Esophagus muscularis mucosa (tissue), 4 donors: ENCODE data around the gene CD99L2. TPM values are rescaled to one million over a fixed set of nuclear protein-coding genes. Genes with fewer than 3 reads are reported as not detected.
"Not testable (repeated sequence)": the region's sequence is repeated elsewhere in the genome, so short reads cannot be mapped to it uniquely, and the experiment has no call there.

Experiments
- DNase-seq: peaks from one replicate; pipeline ENCODE4 v3.0.0-alpha.2; 2017; ENCODE audit errors: extremely low spot score
- H3K27ac ChIP-seq, 4 donors: fragments of 200-600 bp; sonication (generic); replicated peaks in 1 of 4; 1 replicate in 3 of 4; 2 replicates in 1 of 4; pipeline ENCODE4 v1.5.1; 2016 to 2019; ENCODE audit warnings: mild to moderate bottlenecking in 1 of 4
- H3K27me3 ChIP-seq, 4 donors: fragments of 200-600 bp; sonication (generic); one replicate each; pipeline versions ENCODE4 v1.5.1 to v1.6.0; 2016 to 2019
- H3K36me3 ChIP-seq, 4 donors: fragments of 200-600 bp; sonication (generic); one replicate each; pipeline ENCODE4 v1.5.1; 2016 to 2019
- H3K4me1 ChIP-seq, 4 donors: fragments of 200-600 bp; sonication (generic); one replicate each; pipeline ENCODE4 v1.5.1; 2016 to 2019
- H3K4me3 ChIP-seq, 4 donors: fragments of 200-600 bp; sonication (generic); 1 replicate in 2 of 4; 2 replicates in 2 of 4; pipeline ENCODE4 v1.5.1; 2016 to 2019; ENCODE audit warnings: mild to moderate bottlenecking in 4 of 4, moderate library complexity in 1 of 4
- H3K9me3 ChIP-seq, 4 donors: fragments of 200-600 bp; sonication (generic); 1 replicate in 3 of 4; 2 replicates in 1 of 4; pipeline ENCODE4 v1.5.1; 2016 to 2019
- EP300 ChIP-seq: sonication (generic); formaldehyde crosslinking; IDR thresholded peaks from one replicate; pipeline ENCODE4 v1.6.1; 2017; ENCODE audit warnings: antibody characterized with exemption
- POLR2A ChIP-seq: fragments of 450-650 bp; IDR thresholded peaks from one replicate; pipeline ENCODE4 v1.6.1; 2017; ENCODE audit warnings: antibody characterized with exemption, moderate library complexity, mild to moderate bottlenecking, low read depth
- POLR2AphosphoS5 ChIP-seq, 2 donors: sonication (generic); formaldehyde crosslinking; IDR thresholded peaks; one replicate each; pipeline ENCODE4 v1.6.1; 2017; ENCODE audit warnings: antibody characterized with exemption in 2 of 2
- WGBS: methylation state at CpG from one replicate; pipeline ENCODE4 v1.1.5; 2018; 5-methylcytosine and 5-hydroxymethylcytosine counted together
- intact Hi-C: fragments of 100-400 bp; cut with DNase I; formaldehyde crosslinking; loops from one replicate; pipeline ENCODE4 v1.15.1; 2023
- total RNA-seq, 4 donors: library from RNA; depleted of rRNA; stranded (reverse); fragments of >200 nt; gene quantifications; one replicate each; pipeline versions ENCODE4 v1.1.0 to v1.2.1, GENCODE V29; 2016
- TF ChIP-seq, protein P1 (sequence below), 3 experiments: fragments of 200-600 bp in 2 of 3; fragments of 450-650 bp in 1 of 3; sonication (generic) in 2 of 3; IDR thresholded peaks; one replicate each; pipeline ENCODE4 v1.5.1; 2017 to 2019; ENCODE audit warnings: antibody characterized with exemption in 3 of 3, mild to moderate bottlenecking in 2 of 3, moderate library complexity in 1 of 3

CD99L2 gene
- total RNA-seq, 4 donors from 2014 or later, result 61.0 to 91.5 (median 70.1) TPM

DNA sequence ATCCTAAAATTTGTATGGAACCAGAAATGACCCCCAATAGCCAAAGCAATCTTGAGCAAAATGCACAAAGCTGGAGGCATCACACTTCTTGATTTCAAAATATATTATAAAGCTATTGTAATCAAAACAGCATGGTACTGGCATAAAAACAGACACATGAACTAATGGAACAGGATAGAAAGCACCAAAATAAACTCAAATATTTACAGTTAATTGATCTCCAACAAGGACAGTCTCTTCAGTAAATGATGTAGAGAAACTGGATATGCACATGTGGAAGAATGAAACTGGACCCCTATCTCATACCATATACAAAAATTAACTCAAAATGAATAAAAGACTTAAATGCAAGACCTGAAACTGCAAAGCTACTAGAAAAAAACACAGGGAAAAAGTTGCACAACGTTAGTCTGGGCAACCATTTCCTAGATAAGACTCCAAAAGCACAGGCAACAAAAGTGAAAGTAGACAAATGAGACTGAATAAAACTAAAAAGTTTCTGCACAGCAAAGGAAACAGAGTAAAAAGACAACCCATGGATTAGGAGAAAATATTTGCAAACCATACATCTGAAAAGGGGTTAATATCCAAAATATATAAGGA is 64.9 kb downstream of the CD99L2 start:
- Histone ChIP-seq H3K36me3 (no peaks in the 10 kb centered on the region), H3K9me3 (peaks cover 0 to 11% (median 0%) of the 10 kb centered on the region in 4 donors), H3K27ac (no peak overlapping the region), H3K27me3 (no peaks in the 10 kb centered on the region), H3K4me3 (no peak overlapping the region), H3K4me1 (peaks cover 0 to 8% (median 0%) of the 10 kb centered on the region in 4 donors)
- WGBS, result 45% methylated on average over 1 of the region's 1 CpG
- no peak for TF ChIP-seq POLR2AphosphoS5 (IDR thresholded peaks at IDR 0.05)
- TF ChIP-seq POLR2A, result no peak
- TF ChIP-seq, protein P1, sequence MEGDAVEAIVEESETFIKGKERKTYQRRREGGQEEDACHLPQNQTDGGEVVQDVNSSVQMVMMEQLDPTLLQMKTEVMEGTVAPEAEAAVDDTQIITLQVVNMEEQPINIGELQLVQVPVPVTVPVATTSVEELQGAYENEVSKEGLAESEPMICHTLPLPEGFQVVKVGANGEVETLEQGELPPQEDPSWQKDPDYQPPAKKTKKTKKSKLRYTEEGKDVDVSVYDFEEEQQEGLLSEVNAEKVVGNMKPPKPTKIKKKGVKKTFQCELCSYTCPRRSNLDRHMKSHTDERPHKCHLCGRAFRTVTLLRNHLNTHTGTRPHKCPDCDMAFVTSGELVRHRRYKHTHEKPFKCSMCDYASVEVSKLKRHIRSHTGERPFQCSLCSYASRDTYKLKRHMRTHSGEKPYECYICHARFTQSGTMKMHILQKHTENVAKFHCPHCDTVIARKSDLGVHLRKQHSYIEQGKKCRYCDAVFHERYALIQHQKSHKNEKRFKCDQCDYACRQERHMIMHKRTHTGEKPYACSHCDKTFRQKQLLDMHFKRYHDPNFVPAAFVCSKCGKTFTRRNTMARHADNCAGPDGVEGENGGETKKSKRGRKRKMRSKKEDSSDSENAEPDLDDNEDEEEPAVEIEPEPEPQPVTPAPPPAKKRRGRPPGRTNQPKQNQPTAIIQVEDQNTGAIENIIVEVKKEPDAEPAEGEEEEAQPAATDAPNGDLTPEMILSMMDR (IDR thresholded peaks at IDR 0.05), result no peak
- no peak for TF ChIP-seq EP300
- intact Hi-C loops, result no loop called here
- no peak for DNase-seq

DNA sequence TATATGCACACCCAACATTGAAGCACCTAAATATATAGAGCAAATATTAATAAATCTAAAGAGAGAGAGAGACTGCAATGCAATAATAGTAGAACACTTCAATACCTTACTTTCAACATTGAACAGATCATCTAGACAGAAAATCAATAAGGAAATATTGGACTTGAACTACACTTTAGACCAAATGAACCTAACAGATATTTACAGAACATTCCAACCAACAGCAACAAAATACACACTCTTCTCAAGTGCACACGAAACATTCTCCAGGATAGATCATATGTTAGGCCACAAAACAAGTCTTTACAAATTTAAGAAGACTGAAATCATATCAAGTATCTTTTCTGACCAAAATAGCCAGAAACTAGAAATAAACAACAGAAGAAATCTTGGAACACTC is 66.6 kb downstream of the CD99L2 start:
- 48% methylated on average over 1 of the region's 1 CpG for WGBS
- no peak overlapping the region for H3K27ac ChIP-seq
- H3K27me3 ChIP-seq, result no peaks in the 10 kb centered on the region
- peaks cover 0 to 8% (median 0%) of the 10 kb centered on the region in 4 donors for H3K4me1 ChIP-seq
- no peak for DNase-seq
- intact Hi-C loops, result no loop called here
- H3K36me3 ChIP-seq, result peaks cover 0 to 7% (median 1%) of the 10 kb centered on the region in 4 donors
- H3K9me3 ChIP-seq, result peaks cover 0 to 11% (median 0%) of the 10 kb centered on the region in 4 donors
- no peak overlapping the region for H3K4me3 ChIP-seq
- TF ChIP-seq, protein P1 (IDR thresholded peaks at IDR 0.05), result no peak
- TF ChIP-seq POLR2A, result no peak
- TF ChIP-seq POLR2AphosphoS5 (IDR thresholded peaks at IDR 0.05), result no peak
- TF ChIP-seq EP300, result no peak

DNA sequence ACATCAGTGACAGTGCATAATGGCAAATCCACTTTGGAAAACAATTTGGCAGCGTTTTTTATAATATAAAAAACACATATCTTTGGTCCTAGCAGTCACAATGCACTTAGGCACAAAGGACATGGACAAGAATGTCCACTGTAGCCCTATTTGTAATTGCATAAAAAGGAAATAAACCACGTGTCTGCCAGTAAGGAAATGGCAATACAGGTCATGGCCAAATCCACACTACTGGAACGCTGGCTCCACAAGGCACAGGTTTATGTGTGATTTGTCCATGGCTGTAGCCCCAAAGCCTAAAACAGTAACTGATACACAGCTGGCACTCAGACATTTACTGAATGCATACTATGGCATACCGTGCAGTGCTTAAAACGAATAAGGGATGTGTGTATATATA is 69.7 kb downstream of the CD99L2 start:
- intact Hi-C loops, result no loop called here
- Histone ChIP-seq H3K4me1 (peaks cover 0 to 8% (median 0%) of the 10 kb centered on the region in 4 donors), H3K4me3 (no peak overlapping the region), H3K27ac (no peak overlapping the region), H3K36me3 (peaks cover 0 to 7% (median 1%) of the 10 kb centered on the region in 4 donors), H3K27me3 (no peaks in the 10 kb centered on the region), H3K9me3 (peaks cover 0 to 7% (median 0%) of the 10 kb centered on the region in 4 donors)
- TF ChIP-seq POLR2A (no peak), EP300 (no peak), POLR2AphosphoS5 (IDR thresholded peaks at IDR 0.05) (no peak)
- TF ChIP-seq, protein P1 (IDR thresholded peaks at IDR 0.05), result no peak
- 72% methylated on average over 5 of the region's 5 CpGs for WGBS
- DNase-seq, result no peak

DNA sequence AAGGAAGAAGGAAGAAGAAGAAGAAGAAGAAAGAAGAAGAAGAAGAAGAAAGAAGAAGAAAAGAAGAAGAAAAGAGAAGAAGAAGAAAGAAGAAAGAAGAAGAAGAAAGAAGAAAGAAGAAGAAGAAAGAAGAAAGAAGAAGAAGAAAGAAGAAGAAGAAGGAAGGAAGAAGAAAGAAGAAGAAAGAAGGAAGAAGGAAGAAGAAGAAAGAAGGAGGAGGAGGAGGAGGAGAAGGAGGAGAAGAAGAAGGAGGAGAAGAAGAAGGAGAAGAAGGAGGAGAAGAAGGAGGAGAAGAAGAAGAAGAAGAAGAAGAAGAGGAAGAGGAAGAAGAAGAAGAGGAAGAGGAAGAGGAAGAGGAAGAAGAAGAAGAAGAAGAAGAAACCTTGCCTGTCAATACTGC is 74.1 kb downstream of the CD99L2 start:
- H3K27me3 ChIP-seq, H3K36me3 ChIP-seq, H3K4me1 ChIP-seq, DNase-seq, H3K9me3 ChIP-seq, intact Hi-C loops, H3K27ac ChIP-seq, H3K4me3 ChIP-seq: not testable (repeated sequence)

DNA sequence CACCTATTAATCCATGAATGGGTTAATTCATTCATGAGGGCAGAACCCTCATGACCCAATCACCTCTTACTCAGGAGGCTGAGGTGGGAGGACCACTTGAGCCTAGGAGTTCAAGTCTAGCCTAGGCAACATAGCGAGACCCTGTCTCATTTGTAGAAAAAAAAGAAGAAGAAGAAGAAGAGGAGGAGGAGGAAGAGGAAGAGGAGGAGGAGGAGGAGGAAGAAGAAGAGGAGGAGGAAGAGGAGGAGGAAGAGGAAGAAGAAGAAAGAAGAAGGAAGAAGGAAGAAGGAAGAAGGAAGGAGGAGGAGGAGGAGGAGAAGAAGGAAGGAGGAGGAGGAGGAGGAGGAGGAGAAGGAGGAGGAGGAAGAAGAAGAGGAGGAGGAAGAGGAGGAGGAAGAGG is 74.6 kb downstream of the CD99L2 start:
- intact Hi-C loops, H3K4me3 ChIP-seq, DNase-seq, H3K36me3 ChIP-seq, H3K4me1 ChIP-seq, H3K9me3 ChIP-seq, H3K27ac ChIP-seq, H3K27me3 ChIP-seq: not testable (repeated sequence)
- WGBS, result 92% methylated on average over 1 of the region's 1 CpG

DNA sequence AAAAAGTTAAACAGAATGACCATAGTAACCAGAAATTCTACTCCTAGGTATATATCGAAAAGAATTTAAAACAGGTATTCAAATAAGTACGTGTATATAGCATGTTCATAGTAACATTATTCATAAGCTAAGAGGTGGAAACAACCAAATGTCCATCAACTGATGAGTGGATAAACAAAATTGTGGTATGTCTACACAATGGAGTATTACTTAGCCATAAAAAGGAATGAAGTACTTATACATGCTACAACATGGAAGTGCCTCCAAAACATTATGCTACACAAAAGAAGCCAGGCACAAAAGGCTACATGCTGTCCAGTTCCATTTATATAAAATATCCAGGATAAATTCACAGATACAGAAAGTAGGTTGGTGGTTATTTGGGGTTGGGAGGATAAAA is 76.5 kb downstream of the CD99L2 start:
- 85% methylated on average over 2 of the region's 2 CpGs for WGBS
- peaks cover 0 to 8% (median 0%) of the 10 kb centered on the region in 4 donors for H3K9me3 ChIP-seq
- intact Hi-C loops, result no loop called here
- TF ChIP-seq EP300 (no peak), POLR2A (no peak), POLR2AphosphoS5 (IDR thresholded peaks at IDR 0.05) (no peak)
- TF ChIP-seq, protein P1 (IDR thresholded peaks at IDR 0.05), result no peak
- no peaks in the 10 kb centered on the region for H3K27me3 ChIP-seq
- H3K36me3 ChIP-seq, result peaks cover 0 to 2% (median 0%) of the 10 kb centered on the region in 4 donors
- no peak for DNase-seq
- H3K4me3 ChIP-seq, result no peak overlapping the region
- no peaks in the 10 kb centered on the region for H3K4me1 ChIP-seq
- H3K27ac ChIP-seq, result no peak overlapping the region
